Raji (cell line): ENCODE measurements around the gene SAE1.

Experiments
- POLR2A ChIP-seq: IDR thresholded peaks from 2 replicates; pipeline ENCODE4 v1.6.1; 2011; ENCODE audit warnings: low read depth, low read length, control low read depth; ENCODE audit not compliant: insufficient read depth

SAE1 gene

DNA sequence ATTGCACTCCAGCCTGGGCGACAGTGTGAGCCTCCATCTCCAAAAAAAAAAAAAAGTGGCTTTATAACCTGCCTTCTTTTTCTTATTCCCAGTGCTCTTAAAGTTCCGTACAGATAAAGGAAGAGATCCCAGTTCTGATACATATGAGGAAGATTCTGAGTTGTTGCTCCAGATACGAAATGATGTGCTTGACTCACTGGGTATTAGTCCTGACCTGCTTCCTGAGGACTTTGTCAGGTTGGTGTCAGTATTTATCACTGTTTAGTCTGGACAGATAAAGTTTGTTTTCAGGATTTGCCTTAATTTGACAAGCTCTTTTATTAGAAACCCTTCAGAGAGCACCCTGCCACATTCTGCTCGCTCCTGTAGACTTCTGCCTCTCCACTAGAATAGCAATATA is 66.5 kb downstream of the SAE1 start:
- TF ChIP-seq POLR2A = no peak

DNA sequence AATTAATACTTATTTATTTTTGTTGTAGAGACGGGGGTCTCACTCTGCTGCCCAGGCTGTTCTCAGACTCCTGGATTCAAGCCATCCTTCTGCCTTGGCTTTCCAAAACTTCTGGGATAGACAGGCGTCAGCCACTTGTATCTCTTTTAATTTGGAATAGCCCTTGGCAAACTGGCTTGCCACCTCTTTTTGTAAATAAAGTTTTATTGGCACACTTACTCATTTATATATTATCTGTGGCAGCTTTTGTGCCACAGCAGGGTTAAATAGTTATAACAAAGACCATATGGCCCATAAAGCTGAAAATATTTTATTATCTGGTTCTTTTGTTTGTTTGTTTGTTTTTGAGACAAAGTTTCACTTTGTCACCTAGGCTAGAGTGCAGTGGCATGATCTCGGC is 69.9 kb downstream of the SAE1 start:
- TF ChIP-seq POLR2A = no peak

GRCh38 chr19:47203254-47203653 is 72.6 kb downstream of the SAE1 start:
- no peak for TF ChIP-seq POLR2A

- no peak for TF ChIP-seq POLR2A
These were observed 78.9 kb downstream of the SAE1 start for GRCh38 chr19:47209319-47210179.

GRCh38 chr19:47210180-47210490 is 79.5 kb downstream of the SAE1 start:
- TF ChIP-seq POLR2A = no peak

DNA sequence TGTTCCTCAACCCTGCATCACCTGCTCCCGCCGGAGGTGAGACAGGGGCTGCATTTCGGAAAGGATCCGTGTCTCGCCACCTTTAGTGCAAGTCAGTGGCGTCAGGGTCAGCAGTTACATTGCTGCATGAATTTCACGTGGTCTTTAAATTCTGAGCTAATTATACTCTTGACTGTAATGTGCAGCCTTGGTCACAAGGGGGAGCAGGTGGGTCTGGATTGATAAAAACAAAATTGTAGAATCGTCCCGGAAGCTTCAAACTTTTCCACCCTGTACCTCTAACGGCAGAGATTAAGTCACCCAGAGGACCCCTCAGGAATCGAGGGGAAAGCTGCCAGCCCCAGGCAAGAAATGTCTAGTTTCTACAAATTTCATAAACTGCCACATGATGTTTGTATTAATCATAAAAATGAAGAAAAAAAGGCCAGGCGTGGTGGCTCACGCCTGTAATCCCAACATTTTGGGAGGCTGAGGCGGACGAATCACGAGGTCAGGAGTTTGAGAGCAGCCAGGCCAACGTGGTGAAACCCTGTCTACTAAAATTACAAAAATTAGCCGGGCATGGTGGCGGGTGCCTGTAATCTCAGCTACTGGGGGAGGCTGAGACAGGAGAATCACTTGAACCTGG is 80.2 kb downstream of the SAE1 start:
- TF ChIP-seq POLR2A = no peak

- no peak for TF ChIP-seq POLR2A
These were observed 84.9 kb downstream of the SAE1 start for GRCh38 chr19:47215581-47215980.

DNA sequence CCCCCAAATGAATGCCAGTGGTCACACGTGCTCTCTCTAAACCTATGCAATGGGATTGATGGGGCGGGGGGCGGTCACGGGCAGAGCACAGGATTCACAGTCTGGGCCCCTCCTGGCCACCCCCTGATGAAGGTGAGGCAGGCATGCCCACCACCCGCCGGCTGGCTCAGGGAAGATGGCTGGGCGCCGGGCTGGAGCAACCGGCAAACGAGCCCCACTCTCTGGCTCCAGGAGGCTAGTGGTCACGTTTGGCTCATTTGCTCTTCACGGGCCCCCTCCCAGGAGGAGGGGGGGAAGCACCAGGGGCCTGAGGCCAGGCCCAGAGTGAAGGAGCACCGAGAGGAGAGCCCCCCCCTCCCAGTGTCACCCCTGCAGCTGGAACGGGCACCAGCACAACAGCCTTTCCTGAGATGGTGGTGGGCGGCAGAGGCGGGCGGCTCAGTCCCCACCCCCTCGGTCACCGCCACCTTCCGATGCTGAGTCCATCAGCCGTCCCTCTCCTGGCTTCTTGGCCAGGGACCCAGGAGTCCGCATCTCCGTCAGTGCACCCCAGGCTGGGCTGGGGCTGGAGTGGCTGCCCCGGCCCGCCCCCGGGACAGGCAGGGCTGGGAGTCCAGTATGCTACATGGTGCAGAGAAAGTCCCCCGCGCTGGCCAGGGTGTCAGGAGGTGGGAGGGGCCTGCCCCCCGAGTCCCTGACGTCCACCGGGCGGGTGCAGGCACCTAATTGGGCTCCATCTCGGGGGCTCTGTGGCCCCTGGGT is 90.6 kb downstream of the SAE1 start:
- TF ChIP-seq POLR2A = no peak

- TF ChIP-seq POLR2A = no peak
These were observed 91.3 kb downstream of the SAE1 start for GRCh38 chr19:47221890-47222289.

DNA sequence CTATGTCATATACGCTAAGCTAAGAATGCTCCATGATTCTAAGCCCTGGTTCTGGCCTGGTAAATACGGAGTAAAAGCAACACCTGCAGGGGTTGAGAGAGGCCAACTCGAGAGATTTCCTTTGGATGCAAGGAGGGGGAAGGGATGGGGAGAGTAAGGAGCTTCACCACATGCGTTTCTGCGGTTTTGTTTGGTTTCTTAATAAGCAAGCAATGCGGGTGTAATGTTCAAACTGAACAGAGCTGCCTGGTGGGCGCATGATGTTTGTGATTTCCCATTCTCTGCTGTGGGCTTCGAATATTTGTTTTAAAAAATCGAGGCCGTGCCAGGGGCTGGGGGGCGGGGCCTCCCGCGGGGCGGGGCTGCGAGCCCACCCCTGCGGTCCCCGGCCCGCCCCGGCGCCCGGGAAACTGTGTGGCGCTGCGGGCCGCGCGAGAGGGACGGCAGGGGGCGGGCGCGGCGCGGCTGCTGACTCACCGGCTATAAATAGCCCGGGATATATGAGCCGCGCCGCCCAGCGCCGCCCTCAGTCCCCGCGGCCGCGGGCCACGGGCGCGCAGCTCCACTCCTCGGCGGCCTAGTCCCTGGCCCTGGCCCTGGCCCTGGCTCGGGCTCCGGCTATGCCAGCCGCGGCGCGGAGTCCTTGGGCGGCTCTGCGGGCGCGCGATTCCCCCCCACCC is 95.3 kb downstream of the SAE1 start:
- TF ChIP-seq POLR2A = peak; percentile 98

DNA sequence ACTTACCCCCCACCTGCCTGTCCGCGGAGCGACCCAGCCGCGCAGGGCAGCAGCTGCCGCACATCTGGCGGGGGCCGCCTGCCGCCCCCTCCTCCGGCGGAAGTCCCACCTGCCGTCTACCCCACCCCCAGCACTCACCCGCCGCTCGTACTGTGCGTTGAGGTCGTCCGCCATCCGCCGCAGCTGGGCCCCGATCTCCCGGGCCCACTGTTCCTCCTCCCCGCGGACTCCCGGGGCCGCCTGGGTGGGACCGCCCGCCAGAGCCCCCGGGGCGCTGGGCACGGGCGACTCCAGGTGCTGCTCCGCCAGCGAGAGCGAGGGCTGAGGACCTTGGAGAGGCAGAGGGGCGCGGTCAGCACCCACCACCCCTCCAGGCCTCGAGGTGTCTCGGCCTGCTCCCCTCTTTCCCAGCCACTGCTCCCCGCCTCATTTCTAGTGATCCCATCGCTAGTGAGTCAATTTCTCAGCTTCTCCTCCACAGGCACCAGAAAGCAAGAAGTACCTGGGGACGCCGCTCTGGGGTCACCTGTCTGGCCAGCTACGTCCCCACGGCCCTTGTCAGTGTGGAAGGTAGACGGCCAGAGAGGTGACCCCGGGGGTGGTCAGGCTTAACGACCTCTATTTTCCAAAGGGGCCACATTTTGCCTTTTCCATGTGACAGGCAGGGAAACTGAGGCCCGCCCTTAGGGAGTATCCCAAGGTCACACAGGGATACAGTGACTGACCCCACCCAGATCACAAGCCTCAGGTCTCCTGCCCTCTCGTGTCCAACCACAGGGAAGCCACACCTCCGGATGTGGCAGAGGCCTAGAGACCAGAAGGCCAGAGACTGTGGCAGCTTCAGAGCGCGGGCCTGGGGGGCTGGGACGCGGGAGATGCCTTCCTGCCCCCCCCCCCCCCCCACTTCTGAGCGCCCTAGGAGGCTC is 96.1 kb downstream of the SAE1 start:
- peak; percentile 55 for TF ChIP-seq POLR2A

- TF ChIP-seq POLR2A = peak; percentile 37; the same call in 1 of the 2 replicates
These were observed 96.9 kb downstream of the SAE1 start for GRCh38 chr19:47227352-47228167.

DNA sequence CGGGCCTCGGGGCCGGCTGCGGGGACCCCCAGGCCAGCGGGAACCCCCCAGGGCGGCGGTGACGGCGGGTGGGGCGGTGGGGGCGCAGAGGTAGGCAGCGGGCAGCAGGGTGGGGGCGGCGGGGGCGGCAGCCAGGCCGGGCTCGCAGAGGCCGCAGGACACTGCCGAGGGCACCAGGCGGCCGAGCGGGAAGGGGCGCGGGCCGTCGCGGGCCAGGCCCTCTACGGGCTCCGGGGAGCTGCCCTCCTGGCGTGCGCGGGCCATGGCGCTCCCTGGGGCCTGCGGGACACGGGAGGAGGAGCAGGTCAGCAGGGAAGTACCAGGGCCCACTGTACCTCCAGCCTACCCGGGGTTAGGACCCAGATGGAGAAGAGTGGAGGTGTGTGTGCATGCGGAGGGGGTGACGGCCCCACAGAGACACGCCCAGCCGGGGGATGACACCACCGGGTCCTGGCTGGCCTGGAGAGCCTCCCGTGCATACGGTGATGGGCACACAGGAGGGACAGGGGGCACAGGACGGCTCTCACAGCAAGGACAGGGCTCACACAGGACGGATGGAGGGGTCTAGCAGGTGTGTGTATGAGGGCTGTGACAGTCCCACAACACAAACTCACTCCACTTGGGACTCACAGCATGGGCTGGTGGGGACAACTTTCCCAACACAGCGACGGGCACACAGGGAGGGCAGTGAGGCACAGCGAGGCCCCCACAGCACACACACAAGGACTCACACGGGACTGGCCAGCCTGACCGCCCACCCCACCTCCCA is 97.7 kb downstream of the SAE1 start:
- no peak for TF ChIP-seq POLR2A
